DND-41 (cell line): ENCODE results near the gene CARMIL1.

Experiments
- ATAC-seq: fragments of 200-7000 bp; cut with Tn5 transposase; 3 replicates; pipeline ENCODE4 v1.9.1; 2021; ENCODE audit warnings: low read depth; ENCODE audit not compliant: insufficient read depth
- DNase-seq: peaks from one replicate; pipeline ENCODE4 v3.0.0-alpha.2; 2020
- H2AFZ ChIP-seq: 2 replicates; pipeline ENCODE4 v1.6.0; 2012; ENCODE audit warnings: low read depth, low read length
- H3K27ac ChIP-seq: 2 replicates; pipeline ENCODE4 v1.5.1; 2012; ENCODE audit warnings: low read length, inconsistent platforms
- H3K27me3 ChIP-seq: fragments of 200-600 bp; sonication (generic); 2 replicates; pipeline ENCODE4 v1.6.0; 2012; ENCODE audit warnings: low read length, mild to moderate bottlenecking, inconsistent platforms; ENCODE audit not compliant: insufficient read depth, poor library complexity
- H3K36me3 ChIP-seq: 2 replicates; pipeline ENCODE4 v1.5.1; 2012; ENCODE audit warnings: low read length, inconsistent platforms; ENCODE audit not compliant: insufficient read depth
- H3K4me1 ChIP-seq: 2 replicates; pipeline ENCODE4 v1.5.1; 2012; ENCODE audit warnings: mild to moderate bottlenecking, low read length; ENCODE audit not compliant: insufficient read depth
- H3K4me2 ChIP-seq: 2 replicates; pipeline ENCODE4 v1.6.0; 2012; ENCODE audit warnings: mild to moderate bottlenecking, moderate library complexity, low read length, inconsistent platforms; ENCODE audit not compliant: insufficient read depth
- H3K4me3 ChIP-seq, 2 experiments: fragments of 200-600 bp in 1 of 2; shearing (Covaris generic) in 1 of 2; 2 replicates each; pipeline ENCODE4 v1.5.1; 2012 to 2016; ENCODE audit warnings: inconsistent platforms in 2 of 2, low read length in 2 of 2, mild to moderate bottlenecking in 2 of 2, low read depth in 1 of 2, moderate library complexity in 1 of 2
- H3K79me2 ChIP-seq: 2 replicates; pipeline ENCODE4 v1.6.0; 2012; ENCODE audit warnings: low read length, inconsistent platforms; ENCODE audit not compliant: insufficient read depth
- H3K9ac ChIP-seq: 2 replicates; pipeline ENCODE4 v1.6.0; 2012; ENCODE audit warnings: low read depth, mild to moderate bottlenecking, inconsistent platforms, low read length, moderate library complexity
- H3K9me3 ChIP-seq: 2 replicates; pipeline ENCODE4 v1.5.1; 2012; ENCODE audit warnings: low read length, moderate library complexity, mild to moderate bottlenecking, inconsistent platforms; ENCODE audit not compliant: insufficient read depth, severe bottlenecking
- H4K20me1 ChIP-seq: 2 replicates; pipeline ENCODE4 v1.6.0; 2012; ENCODE audit warnings: low read length; ENCODE audit not compliant: insufficient read depth
- CTCF ChIP-seq: IDR thresholded peaks from 2 replicates; pipeline ENCODE4 v1.5.1; 2012; ENCODE audit warnings: borderline replicate concordance, low read length, moderate library complexity, mild to moderate bottlenecking; ENCODE audit not compliant: poor library complexity, severe bottlenecking; ENCODE audit errors: extremely low read depth
- EZH2 ChIP-seq: IDR thresholded peaks from 3 replicates; pipeline ENCODE4 v1.6.1; 2012; ENCODE audit warnings: borderline replicate concordance, low read depth, mild to moderate bottlenecking, moderate library complexity, low read length, inconsistent platforms; ENCODE audit not compliant: severe bottlenecking

The CARMIL1 gene

GRCh38 chr6:25397406-25397805 is 118.2 kb downstream of the CARMIL1 start:
- Histone ChIP-seq H3K36me3 (no peaks in the 10 kb centered on the region), H3K9me3 (no peaks in the 10 kb centered on the region), H3K4me3 (no peak overlapping the region), H2AFZ (no peak overlapping the region), H3K4me2 (no peak overlapping the region), H3K4me1 (no peaks in the 10 kb centered on the region), H3K27me3 (peaks cover 8% of the 10 kb centered on the region), H3K27ac (no peak overlapping the region), H4K20me1 (no peaks in the 10 kb centered on the region), H3K79me2 (no peaks in the 10 kb centered on the region), H3K9ac (no peak overlapping the region)
- ATAC-seq, result no peak
- no peak for DNase-seq
- no peak for TF ChIP-seq CTCF
- TF ChIP-seq EZH2, result no peak

GRCh38 chr6:25399885-25400284 is 120.7 kb downstream of the CARMIL1 start:
- no peak for ATAC-seq
- H3K9me3 ChIP-seq, result no peaks in the 10 kb centered on the region
- H3K4me2 ChIP-seq, result no peak overlapping the region
- H4K20me1 ChIP-seq, result no peaks in the 10 kb centered on the region
- H3K27ac ChIP-seq, result no peak overlapping the region
- no peak for TF ChIP-seq EZH2
- no peak for TF ChIP-seq CTCF
- no peaks in the 10 kb centered on the region for H3K36me3 ChIP-seq
- peaks cover 9% of the 10 kb centered on the region for H3K4me1 ChIP-seq
- no peak overlapping the region for H3K9ac ChIP-seq
- H3K27me3 ChIP-seq, result peaks cover 15% of the 10 kb centered on the region
- DNase-seq, result no peak
- H3K4me3 ChIP-seq, result no peak overlapping the region
- H2AFZ ChIP-seq, result no peak overlapping the region
- no peaks in the 10 kb centered on the region for H3K79me2 ChIP-seq

GRCh38 chr6:25401711-25402110 is 122.5 kb downstream of the CARMIL1 start:
- no peak overlapping the region for H3K9ac ChIP-seq
- no peak for ATAC-seq
- no peaks in the 10 kb centered on the region for H3K36me3 ChIP-seq
- H3K4me2 ChIP-seq, result no peak overlapping the region
- H4K20me1 ChIP-seq, result no peaks in the 10 kb centered on the region
- no peaks in the 10 kb centered on the region for H3K9me3 ChIP-seq
- H3K27ac ChIP-seq, result no peak overlapping the region
- H3K4me3 ChIP-seq, result no peak overlapping the region
- peaks cover 10% of the 10 kb centered on the region for H3K27me3 ChIP-seq
- no peak overlapping the region for H2AFZ ChIP-seq
- TF ChIP-seq CTCF, result no peak
- no peak for TF ChIP-seq EZH2
- peaks cover 20% of the 10 kb centered on the region for H3K4me1 ChIP-seq
- no peaks in the 10 kb centered on the region for H3K79me2 ChIP-seq
- no peak for DNase-seq

GRCh38 chr6:25402125-25402524 is 123.0 kb downstream of the CARMIL1 start:
- no peaks in the 10 kb centered on the region for H3K79me2 ChIP-seq

More at GRCh38 chr6:25402125-25402524, 123.0 kb downstream of the CARMIL1 start:
- no peak overlapping the region for H3K4me3 ChIP-seq
- H3K36me3 ChIP-seq, result no peaks in the 10 kb centered on the region
- peaks cover 10% of the 10 kb centered on the region for H3K27me3 ChIP-seq
- DNase-seq, result no peak
- peaks cover 20% of the 10 kb centered on the region for H3K4me1 ChIP-seq
- TF ChIP-seq CTCF (no peak), EZH2 (no peak)
- H2AFZ ChIP-seq, result no peak overlapping the region
- H3K9me3 ChIP-seq, result no peaks in the 10 kb centered on the region
- no peaks in the 10 kb centered on the region for H4K20me1 ChIP-seq
- no peak overlapping the region for H3K4me2 ChIP-seq
- ATAC-seq, result no peak
- no peak overlapping the region for H3K27ac ChIP-seq
- H3K9ac ChIP-seq, result no peak overlapping the region
